WI38 (cell line): ENCODE data around the gene RBP3.

Source experiments
- H3K4me3 ChIP-seq: 2 replicates; pipeline ENCODE4 v1.5.1; 2011; ENCODE audit warnings: low read depth, mild to moderate bottlenecking, control low read depth, low read length
- TF ChIP-seq, protein P1 (sequence below): IDR thresholded peaks from 2 replicates; pipeline ENCODE4 v1.5.1; 2012; ENCODE audit warnings: low read depth, mild to moderate bottlenecking, control low read depth, low read length

Gene RBP3

DNA sequence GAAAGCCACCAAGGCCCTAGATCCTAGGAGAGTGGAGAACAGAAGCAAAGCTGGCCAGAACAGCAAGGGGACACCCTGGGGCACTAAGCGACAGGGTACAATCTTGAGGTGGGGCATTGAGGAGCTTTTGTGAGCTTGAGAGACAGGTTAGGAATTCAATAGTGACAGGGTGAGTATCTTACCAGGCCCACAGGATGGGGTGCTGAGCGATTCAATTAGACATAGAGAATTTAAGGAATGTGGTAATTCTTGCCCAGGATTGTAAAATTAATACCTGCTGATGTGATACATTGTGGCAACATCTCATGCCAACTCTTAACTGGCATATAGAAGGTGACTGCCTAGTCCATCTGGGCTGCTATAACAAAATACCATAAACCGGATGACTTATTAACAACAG lies 14.0 kb downstream of the RBP3 start:
- TF ChIP-seq, protein P1, sequence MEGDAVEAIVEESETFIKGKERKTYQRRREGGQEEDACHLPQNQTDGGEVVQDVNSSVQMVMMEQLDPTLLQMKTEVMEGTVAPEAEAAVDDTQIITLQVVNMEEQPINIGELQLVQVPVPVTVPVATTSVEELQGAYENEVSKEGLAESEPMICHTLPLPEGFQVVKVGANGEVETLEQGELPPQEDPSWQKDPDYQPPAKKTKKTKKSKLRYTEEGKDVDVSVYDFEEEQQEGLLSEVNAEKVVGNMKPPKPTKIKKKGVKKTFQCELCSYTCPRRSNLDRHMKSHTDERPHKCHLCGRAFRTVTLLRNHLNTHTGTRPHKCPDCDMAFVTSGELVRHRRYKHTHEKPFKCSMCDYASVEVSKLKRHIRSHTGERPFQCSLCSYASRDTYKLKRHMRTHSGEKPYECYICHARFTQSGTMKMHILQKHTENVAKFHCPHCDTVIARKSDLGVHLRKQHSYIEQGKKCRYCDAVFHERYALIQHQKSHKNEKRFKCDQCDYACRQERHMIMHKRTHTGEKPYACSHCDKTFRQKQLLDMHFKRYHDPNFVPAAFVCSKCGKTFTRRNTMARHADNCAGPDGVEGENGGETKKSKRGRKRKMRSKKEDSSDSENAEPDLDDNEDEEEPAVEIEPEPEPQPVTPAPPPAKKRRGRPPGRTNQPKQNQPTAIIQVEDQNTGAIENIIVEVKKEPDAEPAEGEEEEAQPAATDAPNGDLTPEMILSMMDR, result no peak
- no peak overlapping the region for H3K4me3 ChIP-seq

DNA sequence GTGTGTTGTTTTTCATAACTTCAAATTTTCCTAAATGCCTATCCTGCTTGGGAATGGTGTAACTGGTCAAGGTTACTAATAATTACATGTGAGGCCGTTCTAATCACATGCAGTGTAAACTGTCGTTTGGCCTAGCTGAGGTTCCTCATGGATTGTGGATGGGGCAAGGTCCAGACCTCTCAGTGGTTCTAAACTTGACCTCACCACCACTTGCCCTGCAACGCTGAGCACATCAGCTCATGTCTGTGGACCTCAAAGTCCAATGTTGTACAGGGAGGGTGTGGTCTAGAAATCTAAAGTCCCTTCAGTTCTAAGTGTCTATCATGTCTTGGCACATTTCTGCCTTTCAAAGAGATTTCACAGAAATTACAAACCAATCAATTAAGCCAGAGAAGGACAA lies 15.6 kb downstream of the RBP3 start:
- TF ChIP-seq, protein P1, result no peak
- no peak overlapping the region for H3K4me3 ChIP-seq

DNA sequence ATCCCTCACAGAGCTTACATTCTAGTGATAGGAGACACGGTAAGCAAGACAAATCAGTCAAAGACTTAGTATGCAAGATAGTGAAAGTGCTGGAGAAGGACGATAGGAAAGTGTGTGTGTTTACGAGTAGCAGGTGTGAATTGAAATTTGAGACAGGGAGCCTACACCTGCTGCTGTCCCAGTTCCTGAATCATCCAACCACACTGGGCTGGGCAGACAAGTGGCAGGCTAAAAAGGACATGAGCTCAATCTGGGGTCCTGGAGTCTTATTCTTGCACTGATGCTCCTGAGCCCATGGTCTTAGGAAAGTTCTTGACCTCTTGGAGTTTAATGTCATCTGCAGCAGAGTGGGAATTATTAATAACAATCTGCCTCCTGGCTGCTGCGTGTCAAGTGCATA lies 16.2 kb downstream of the RBP3 start:
- TF ChIP-seq, protein P1, result no peak
- no peak overlapping the region for H3K4me3 ChIP-seq

DNA sequence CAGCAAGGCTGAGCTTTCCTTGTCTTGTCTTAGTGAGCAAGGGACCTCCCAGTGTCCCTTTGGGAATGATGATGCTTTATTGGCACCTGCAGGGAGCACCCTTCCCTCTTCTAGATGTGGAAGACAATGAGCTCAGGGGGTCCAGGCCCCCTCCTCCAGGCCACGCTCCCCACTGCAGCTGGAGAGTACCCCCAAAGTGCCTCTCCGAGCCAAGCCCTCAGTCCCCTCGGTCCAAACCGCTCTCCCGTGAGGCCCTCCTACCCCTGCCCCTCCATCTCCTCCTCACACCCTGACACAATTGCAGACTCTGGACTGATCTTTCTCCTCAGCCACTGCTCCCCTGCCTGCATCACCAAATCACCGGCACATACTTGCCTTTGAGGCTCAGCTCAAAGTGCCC lies 16.7 kb downstream of the RBP3 start:
- TF ChIP-seq, protein P1, result no peak
- H3K4me3 ChIP-seq, result no peak overlapping the region

DNA sequence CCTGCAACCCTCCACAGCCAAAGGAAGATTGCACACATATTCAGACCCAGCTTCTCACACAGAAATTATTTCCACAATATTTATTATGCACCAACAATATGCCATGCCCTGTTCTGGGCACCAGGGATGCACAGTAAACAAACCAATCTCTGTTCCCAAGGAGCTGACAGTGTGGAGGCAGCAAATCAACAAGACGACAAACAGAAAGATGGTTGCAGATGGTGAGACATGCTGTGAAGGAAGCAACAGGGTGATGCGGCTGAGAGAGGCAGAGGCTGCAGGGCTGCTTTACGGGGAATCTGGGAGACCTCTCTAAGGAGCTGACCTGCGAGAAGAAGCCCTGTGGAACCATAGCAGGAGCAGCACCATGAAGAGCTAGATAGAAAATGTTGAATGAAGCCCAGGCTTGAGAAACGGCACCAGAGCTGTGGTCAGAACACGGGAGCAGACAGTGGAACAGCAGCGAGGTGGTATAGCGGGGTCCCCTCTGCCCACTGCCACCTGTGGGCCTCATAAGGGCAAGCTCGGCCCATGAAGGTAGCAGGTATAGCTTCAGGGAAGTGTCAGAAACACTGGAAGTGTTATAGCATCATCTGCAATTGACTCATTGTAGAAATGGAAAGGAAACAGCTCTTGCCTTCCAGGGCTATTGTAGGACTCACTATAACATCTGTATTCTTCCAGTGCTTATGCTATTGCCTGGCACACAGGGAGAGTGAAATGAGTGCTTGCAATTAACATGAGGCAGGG lies 17.4 kb downstream of the RBP3 start:
- TF ChIP-seq, protein P1, result no peak
- H3K4me3 ChIP-seq, result no peak overlapping the region

DNA sequence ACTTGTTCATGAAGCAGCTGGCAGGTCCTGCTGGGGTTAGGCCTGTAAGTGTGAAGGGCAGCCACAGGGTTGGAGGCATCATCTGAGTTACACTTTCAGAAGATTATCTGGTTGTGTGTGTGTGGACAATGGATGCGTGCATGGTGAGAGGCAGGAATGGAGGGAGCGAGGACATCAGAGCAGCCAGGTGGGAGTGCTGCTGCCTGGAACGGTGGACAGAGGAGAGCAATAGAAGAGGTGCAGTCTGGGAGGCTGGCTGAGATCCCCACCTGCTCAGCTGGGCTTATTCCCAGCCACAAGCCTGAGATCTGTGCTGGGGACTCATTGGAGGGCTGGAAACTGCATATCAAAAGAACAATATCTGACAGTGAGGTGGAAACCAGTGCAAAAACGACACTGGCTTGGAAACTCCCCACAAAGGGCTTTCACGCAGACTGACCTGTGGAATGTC lies 18.0 kb downstream of the RBP3 start:
- H3K4me3 ChIP-seq, result no peak overlapping the region
- TF ChIP-seq, protein P1, result no peak

DNA sequence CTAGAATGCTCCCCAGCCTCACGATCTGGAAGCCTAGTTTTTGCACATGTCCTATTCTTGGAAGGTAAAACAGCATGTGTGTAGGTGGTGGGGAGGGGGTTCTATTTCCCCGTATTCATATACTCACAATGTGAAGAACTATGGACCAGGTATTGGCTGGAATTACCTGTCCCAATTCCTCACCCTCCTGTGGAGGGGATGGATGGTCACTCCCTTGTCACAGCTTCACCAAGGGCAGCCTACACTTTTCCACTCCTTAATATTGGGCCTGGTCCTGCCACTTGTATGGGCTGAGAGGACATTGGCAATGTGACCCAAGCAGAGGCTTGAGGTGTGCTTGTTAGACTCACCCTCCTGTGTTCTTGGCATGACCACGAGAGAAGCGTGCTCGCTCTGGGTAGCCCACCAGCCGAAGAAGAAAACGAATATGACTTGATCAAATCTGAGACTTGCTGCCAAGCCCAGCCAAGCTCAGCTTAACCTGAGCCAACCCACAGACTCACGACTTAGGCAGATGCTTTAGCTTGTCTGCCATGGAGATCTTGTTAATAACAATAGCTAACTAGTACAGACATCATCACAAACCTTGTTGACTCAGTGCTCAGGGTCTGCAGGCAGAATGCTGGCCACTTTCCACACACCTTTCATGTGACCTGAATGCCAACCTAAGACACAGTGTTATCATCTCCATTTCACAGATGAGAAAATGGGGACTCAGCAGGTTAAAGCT lies 18.7 kb downstream of the RBP3 start:
- TF ChIP-seq, protein P1, result no peak
- H3K4me3 ChIP-seq, result no peak overlapping the region
